ENCODE results near the gene PHOX2A. TPM values are rescaled to one million over a fixed set of nuclear protein-coding genes. Genes with fewer than 3 reads are reported as not detected.
"Not testable (repeated sequence)": the region's sequence is repeated elsewhere in the genome, so short reads cannot be mapped to it uniquely, and the experiment has no call there.

PHOX2A gene
- total RNA-seq (not detected), polyA plus RNA-seq (under 1 TPM in 1 of 3 donors, not detected in 2; 0.33 TPM)
- long read RNA-seq, donor 1, result 0 reads
- long read RNA-seq, donor 2, result 0 reads

DNA sequence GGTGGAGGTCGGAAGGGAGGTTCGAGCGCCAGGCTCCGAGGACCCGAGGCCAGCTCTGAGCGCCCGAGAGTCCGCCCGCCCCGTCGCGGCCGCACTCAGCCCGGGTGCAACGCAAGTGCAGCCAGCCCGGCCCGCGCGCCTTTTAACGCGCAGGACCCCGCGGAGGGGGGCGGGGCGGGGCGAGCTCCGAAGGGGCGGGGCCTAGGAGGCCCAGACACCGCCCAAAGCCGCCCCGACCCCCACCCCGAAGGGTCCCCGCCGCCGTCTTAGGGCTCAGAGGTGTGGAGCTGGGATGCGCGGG is at the start of gene PHOX2A:
PHOX2A (minus strand) TSS at position 117 of the 301 bp plus-strand sequence. CDS start 172 bp downstream, outside the sequence.
- Histone ChIP-seq H3K4me1 (peaks cover 21 to 48% (median 40%) of the 10 kb centered on the region in 6 donors), H3K27ac (no peak within 1 kb of the TSS), H3K27me3 (replicated peaks in 1 of 7) (peaks cover 9 to 96% (median 84%) of the 10 kb centered on the region in 7 donors), H3K36me3 (no peaks in the 10 kb centered on the region), H3K9me3 (peaks cover 0 to 7% (median 0%) of the 10 kb centered on the region in 8 donors), H3K4me3 (peak within 1 kb of the TSS in 5 of 8 donors; percentile 1 to 49 (median 13))
- no peak for DNase-seq
- intact Hi-C loops (cut with DNase I; ENCODE audit: low total_unique reads), result no loop called here
- no peak for TF ChIP-seq POLR2AphosphoS5 (IDR thresholded peaks at IDR 0.05)
- TF ChIP-seq, protein P1, sequence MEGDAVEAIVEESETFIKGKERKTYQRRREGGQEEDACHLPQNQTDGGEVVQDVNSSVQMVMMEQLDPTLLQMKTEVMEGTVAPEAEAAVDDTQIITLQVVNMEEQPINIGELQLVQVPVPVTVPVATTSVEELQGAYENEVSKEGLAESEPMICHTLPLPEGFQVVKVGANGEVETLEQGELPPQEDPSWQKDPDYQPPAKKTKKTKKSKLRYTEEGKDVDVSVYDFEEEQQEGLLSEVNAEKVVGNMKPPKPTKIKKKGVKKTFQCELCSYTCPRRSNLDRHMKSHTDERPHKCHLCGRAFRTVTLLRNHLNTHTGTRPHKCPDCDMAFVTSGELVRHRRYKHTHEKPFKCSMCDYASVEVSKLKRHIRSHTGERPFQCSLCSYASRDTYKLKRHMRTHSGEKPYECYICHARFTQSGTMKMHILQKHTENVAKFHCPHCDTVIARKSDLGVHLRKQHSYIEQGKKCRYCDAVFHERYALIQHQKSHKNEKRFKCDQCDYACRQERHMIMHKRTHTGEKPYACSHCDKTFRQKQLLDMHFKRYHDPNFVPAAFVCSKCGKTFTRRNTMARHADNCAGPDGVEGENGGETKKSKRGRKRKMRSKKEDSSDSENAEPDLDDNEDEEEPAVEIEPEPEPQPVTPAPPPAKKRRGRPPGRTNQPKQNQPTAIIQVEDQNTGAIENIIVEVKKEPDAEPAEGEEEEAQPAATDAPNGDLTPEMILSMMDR (IDR thresholded peaks at IDR 0.05 in 8 of 11, conservative IDR thresholded peaks at IDR 0.05 in 3 of 11), result peak in 1 of 11 experiments; percentile 14
- 3 to 13% (median 6%) methylated on average over 28 to 37 of the region's 37 CpGs; no CpG with 5 or more reads in 2 of the 5 donors for WGBS, 5 donors

DNA sequence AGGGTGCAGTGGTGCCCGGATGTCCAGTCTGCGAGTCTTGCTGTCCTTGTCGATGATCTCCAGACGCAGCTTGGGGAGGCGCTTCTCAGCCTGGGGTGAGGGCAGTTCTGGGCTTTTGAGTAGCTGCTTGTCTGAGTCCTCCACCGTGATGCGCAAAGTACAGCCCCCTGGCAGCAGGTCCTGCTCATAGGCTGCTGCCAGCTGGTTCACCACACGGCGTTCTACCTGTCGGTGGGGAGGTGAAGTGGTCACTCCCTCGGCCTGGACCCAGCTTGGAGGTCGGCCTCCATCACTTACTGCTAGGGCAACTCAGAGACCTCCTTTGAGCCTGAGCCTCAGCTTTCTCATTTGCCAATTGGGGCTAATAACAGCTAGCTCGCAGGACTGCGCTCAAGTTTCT is 49.4 kb upstream of the PHOX2A start:
- Histone ChIP-seq H3K36me3 (peaks cover 0 to 64% (median 28%) of the 10 kb centered on the region in 6 donors), H3K4me1 (no peaks in the 10 kb centered on the region), H3K4me3 (no peak overlapping the region), H3K27ac (no peak overlapping the region), H3K9me3 (no peaks in the 10 kb centered on the region), H3K27me3 (replicated peaks in 1 of 7) (no peaks in the 10 kb centered on the region)
- no peak for DNase-seq
- intact Hi-C loops (cut with DNase I; ENCODE audit: low total_unique reads), result loop anchor here (10.0 kb wide), 1 partner anchor 131 kb away; no protein-coding TSS in a partner anchor
- 88 to 97% (median 95%) methylated on average over 3 to 14 of the region's 14 CpGs for WGBS, 5 donors
- TF ChIP-seq, protein P1 (IDR thresholded peaks at IDR 0.05 in 8 of 11, conservative IDR thresholded peaks at IDR 0.05 in 3 of 11), result no peak
- no peak for TF ChIP-seq POLR2A (IDR thresholded peaks at IDR 0.05)
- TF ChIP-seq POLR2AphosphoS5 (IDR thresholded peaks at IDR 0.05), result no peak

DNA sequence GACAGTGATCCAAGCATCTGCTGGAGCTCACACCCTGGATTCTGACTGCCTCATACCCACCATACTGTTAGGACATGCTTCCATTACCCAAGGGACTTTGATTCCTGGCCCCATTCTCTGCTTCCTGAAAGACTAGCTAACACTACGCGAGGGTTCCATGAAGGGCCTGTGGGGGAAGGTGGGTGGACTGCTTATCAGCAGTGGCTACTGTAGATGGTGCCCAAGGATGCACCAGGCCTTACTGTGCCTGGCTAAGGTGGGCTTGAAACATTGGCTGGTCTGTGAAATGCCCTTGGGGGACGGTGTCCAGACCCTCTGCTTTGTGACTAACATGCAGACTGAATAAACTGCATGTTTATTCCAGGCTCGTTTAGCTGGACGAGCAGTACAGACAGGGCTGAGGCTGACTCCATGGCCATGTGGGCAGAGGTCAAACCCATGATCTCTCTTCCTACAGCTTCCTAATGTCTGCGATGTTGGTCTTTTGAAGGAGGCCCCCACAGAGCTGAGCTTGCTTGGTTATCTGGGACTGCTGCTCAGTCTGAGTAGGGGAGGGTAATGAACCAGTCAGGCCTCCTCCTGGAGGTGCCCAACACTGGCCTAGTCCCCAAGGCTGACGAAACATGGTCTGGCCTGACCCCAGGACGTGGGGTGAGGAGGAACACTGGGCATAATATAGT is 48.3 kb upstream of the PHOX2A start:
- WGBS, 5 donors, result 79 to 90% (median 81%) methylated on average over 6 to 8 of the region's 8 CpGs
- DNase-seq, result no peak
- no peaks in the 10 kb centered on the region for H3K4me1 ChIP-seq
- TF ChIP-seq, protein P1 (IDR thresholded peaks at IDR 0.05 in 8 of 11, conservative IDR thresholded peaks at IDR 0.05 in 3 of 11), result no peak
- TF ChIP-seq POLR2A (IDR thresholded peaks at IDR 0.05) (no peak), POLR2AphosphoS5 (IDR thresholded peaks at IDR 0.05) (no peak)
- intact Hi-C loops (cut with DNase I; ENCODE audit: low total_unique reads), result loop anchor here (10.0 kb wide), 1 partner anchor 133 kb away; no protein-coding TSS in a partner anchor
- H3K27ac ChIP-seq, result no peak overlapping the region
- peaks cover 0 to 53% (median 27%) of the 10 kb centered on the region in 6 donors for H3K36me3 ChIP-seq
- H3K27me3 ChIP-seq (replicated peaks in 1 of 7), result no peaks in the 10 kb centered on the region
- no peak overlapping the region for H3K4me3 ChIP-seq
- no peaks in the 10 kb centered on the region for H3K9me3 ChIP-seq

DNA sequence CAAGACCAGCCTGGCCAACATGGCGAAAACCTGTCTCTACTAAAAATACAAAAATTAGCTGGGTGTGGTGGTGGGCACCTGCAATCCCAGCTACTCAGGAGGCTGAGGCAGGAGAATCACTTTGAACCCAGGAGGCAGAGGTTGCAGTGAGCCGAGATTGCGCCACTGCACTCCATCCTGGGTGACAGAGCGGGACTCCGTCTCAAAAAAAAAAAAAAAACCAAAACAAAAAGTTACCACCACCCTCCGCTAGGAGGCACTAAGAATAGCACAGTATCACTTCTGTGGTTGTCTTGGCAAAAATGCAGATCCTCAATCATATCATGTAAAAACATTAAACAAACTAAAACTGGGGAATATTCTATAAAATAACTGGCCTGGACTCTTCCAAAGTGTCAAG is 46.8 kb upstream of the PHOX2A start:
- H3K9me3 ChIP-seq; H3K27me3 ChIP-seq (replicated peaks in 1 of 7); H3K4me3 ChIP-seq; DNase-seq; H3K27ac ChIP-seq; H3K4me1 ChIP-seq: not testable (repeated sequence)
- intact Hi-C loops (cut with DNase I; ENCODE audit: low total_unique reads), result loop anchor here (10.0 kb wide), 1 partner anchor 134 kb away; no protein-coding TSS in a partner anchor
- peaks cover 0 to 38% (median 21%) of the 10 kb centered on the region in 6 donors for H3K36me3 ChIP-seq
- WGBS, 5 donors, result 52 to 72% (median 61%) methylated on average over 6 of the region's 6 CpGs
- TF ChIP-seq, protein P1 (IDR thresholded peaks at IDR 0.05 in 8 of 11, conservative IDR thresholded peaks at IDR 0.05 in 3 of 11), result peak in 9 of 11 experiments; percentile 13 to 68 (median 44)

Data from spleen (tissue), 13 donors.